Measurements from ENCODE around the gene GLS. TPM values are rescaled to one million over a fixed set of nuclear protein-coding genes. Genes with fewer than 3 reads are reported as not detected.
A peak's percentile ranks its signal among the peaks of the same experiment; 100 is the strongest.

Gene GLS
- total and polyA plus RNA-seq, 2 donors (not counting 3 experiments of a cell fraction or from before 2014, with no cell fraction given), result 49.0 to 183 TPM

- H3K4me1 ChIP-seq (ENCODE audit: control insufficient read depth, extremely low read depth, insufficient read depth, low read length), result peaks cover 61% of the 10 kb centered on the region
- no peak for TF ChIP-seq EZH2 (IDR thresholded peaks at IDR 0.05; ENCODE audit: borderline replicate concordance, low read depth, low read length, severe bottlenecking)
- no peak for TF ChIP-seq POLR2AphosphoS5 (IDR thresholded peaks at IDR 0.05; ENCODE audit: insufficient read depth, low read depth, low read length)
- TF ChIP-seq GATA2 (IDR thresholded peaks at IDR 0.05; ENCODE audit: insufficient read depth, insufficient read length, low read depth, low read length), result no peak
- H3K4me2 ChIP-seq (ENCODE audit: insufficient read depth, low read length), result peak overlapping the region; percentile 45
- H3K9ac ChIP-seq (replicated peaks; ENCODE audit: extremely low read depth, insufficient read depth, low read length), result peak overlapping the region; percentile 66
- dilution Hi-C loops (cut with MboI; ENCODE audit: extremely low pct_ligation_motif_present, low sequenced_read_pairs) (no loop called here), intact Hi-C loops (cut with micrococcal nuclease) (loop anchor here (1.0 to 5.0 kb wide), 8 partner anchors 9 to 298 kb away; partner anchors contain the start of gene STAT1)
- H4K20me1 ChIP-seq (replicated peaks; ENCODE audit: control insufficient read depth, extremely low read depth, insufficient read depth, low read length), result no peaks in the 10 kb centered on the region
- ChIA-PET CTCF (interaction anchor here (0.7 to 2.5 kb wide), 6 partner anchors 13 to 130 kb away, joined by 3 to 25 read pairs (median 6); no protein-coding TSS in a partner anchor), POLR2A (interaction anchor here (0.8 to 1.5 kb wide), 2 partner anchors 33 to 99 kb away, joined by 3 to 14 read pairs; no protein-coding TSS in a partner anchor)
- peak overlapping the region; percentile 87 for H3K27ac ChIP-seq (ENCODE audit: insufficient read depth, low read depth, low read length)
- DNase-seq (ENCODE audit: low read depth, low spot score), result no peak
- H2AFZ ChIP-seq (ENCODE audit: low read depth, low read length), result no peak overlapping the region
- BruUV-seq (replicated peaks), result TSS peak; percentile 46
- peaks cover 14 to 38% of the 10 kb centered on the region in 2 experiments for H3K36me3 ChIP-seq (ENCODE audit: control insufficient read depth in 2 of 2, extremely low read depth in 1 of 2, insufficient read depth in 2 of 2, low read length in 2 of 2)
- peak overlapping the region in 1 of 3 experiments; percentile 5 for H3K4me3 ChIP-seq (replicated peaks in 1 of 3; ENCODE audit: insufficient read depth in 1 of 3, low read depth in 1 of 3, low read length in 3 of 3)
- no peak for FAIRE-seq
- no peaks in the 10 kb centered on the region for H3K27me3 ChIP-seq (ENCODE audit: control insufficient read depth in 2 of 2, insufficient read depth in 2 of 2, low read length in 2 of 2)
- no peaks in the 10 kb centered on the region for H3K79me2 ChIP-seq (ENCODE audit: control insufficient read depth, insufficient read depth, low read length)
- no peaks in the 10 kb centered on the region for H3K9me1 ChIP-seq (replicated peaks; ENCODE audit: control insufficient read depth, extremely low read depth, insufficient read depth, low read length)
- no peaks in the 10 kb centered on the region for H3K9me3 ChIP-seq (replicated peaks; ENCODE audit: control insufficient read depth, insufficient read depth, low read length)
Measured at GRCh38 chr2:190980630-190981209, 100.1 kb downstream of the GLS start.

DNA sequence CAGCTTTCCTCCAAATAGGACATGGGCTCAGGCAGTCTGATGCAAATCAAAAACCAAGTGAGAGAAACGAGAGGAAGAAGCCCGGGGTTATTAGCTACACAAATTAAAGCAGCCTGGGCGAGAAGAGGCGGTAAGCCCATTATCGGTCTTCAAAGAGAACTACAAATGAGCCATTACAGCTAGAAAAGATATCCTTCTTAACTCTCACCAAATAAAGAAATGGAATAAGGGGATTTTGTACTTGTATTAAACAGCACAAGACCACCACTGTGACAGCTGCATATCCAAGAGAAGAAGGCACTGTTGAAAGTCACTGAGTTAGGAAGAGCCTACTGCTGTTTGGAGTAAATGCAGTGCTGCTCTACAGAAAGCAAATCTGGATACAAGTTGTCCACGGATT, 100.7 kb downstream of the GLS start:
- no TSS peak for BruUV-seq (replicated peaks)
- Histone ChIP-seq H3K27me3 (ENCODE audit: control insufficient read depth in 2 of 2, insufficient read depth in 2 of 2, low read length in 2 of 2) (no peaks in the 10 kb centered on the region), H3K4me1 (ENCODE audit: control insufficient read depth, extremely low read depth, insufficient read depth, low read length) (peaks cover 61% of the 10 kb centered on the region), H3K4me2 (ENCODE audit: insufficient read depth, low read length) (no peak overlapping the region), H2AFZ (ENCODE audit: low read depth, low read length) (no peak overlapping the region), H3K36me3 (ENCODE audit: control insufficient read depth in 2 of 2, extremely low read depth in 1 of 2, insufficient read depth in 2 of 2, low read length in 2 of 2) (peaks cover 14 to 39% of the 10 kb centered on the region in 2 experiments), H3K9ac (replicated peaks; ENCODE audit: extremely low read depth, insufficient read depth, low read length) (no peak overlapping the region), H3K9me1 (replicated peaks; ENCODE audit: control insufficient read depth, extremely low read depth, insufficient read depth, low read length) (no peaks in the 10 kb centered on the region), H3K4me3 (replicated peaks in 1 of 3; ENCODE audit: insufficient read depth in 1 of 3, low read depth in 1 of 3, low read length in 3 of 3) (no peak overlapping the region), H3K27ac (ENCODE audit: insufficient read depth, low read depth, low read length) (peak overlapping the region; percentile 87), H3K9me3 (replicated peaks; ENCODE audit: control insufficient read depth, insufficient read depth, low read length) (no peaks in the 10 kb centered on the region), H4K20me1 (replicated peaks; ENCODE audit: control insufficient read depth, extremely low read depth, insufficient read depth, low read length) (no peaks in the 10 kb centered on the region), H3K79me2 (ENCODE audit: control insufficient read depth, insufficient read depth, low read length) (no peaks in the 10 kb centered on the region)
- DNase-seq (ENCODE audit: low read depth, low spot score), result no peak
- POLR2A ChIA-PET, result no interaction called here
- TF ChIP-seq FOS (IDR thresholded peaks at IDR 0.05; ENCODE audit: borderline replicate concordance, insufficient read depth, low read length) (no peak), POLR2A (IDR thresholded peaks at IDR 0.05; ENCODE audit: low read depth, low read length) (no peak), GATA2 (IDR thresholded peaks at IDR 0.05; ENCODE audit: insufficient read depth, insufficient read length, low read depth, low read length) (no peak), JUN (IDR thresholded peaks at IDR 0.05; ENCODE audit: borderline replicate concordance, insufficient read depth, insufficient read length, low read depth) (no peak), MYC (IDR thresholded peaks at IDR 0.05; ENCODE audit: low read depth, low read length) (no peak), EZH2 (IDR thresholded peaks at IDR 0.05; ENCODE audit: borderline replicate concordance, low read depth, low read length, severe bottlenecking) (no peak), POLR2AphosphoS5 (IDR thresholded peaks at IDR 0.05; ENCODE audit: insufficient read depth, low read depth, low read length) (no peak)
- TF ChIP-seq, protein P1, sequence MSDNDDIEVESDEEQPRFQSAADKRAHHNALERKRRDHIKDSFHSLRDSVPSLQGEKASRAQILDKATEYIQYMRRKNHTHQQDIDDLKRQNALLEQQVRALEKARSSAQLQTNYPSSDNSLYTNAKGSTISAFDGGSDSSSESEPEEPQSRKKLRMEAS (IDR thresholded peaks at IDR 0.05; ENCODE audit: insufficient read depth, insufficient read length), result no peak
- TF ChIP-seq, protein P2, sequence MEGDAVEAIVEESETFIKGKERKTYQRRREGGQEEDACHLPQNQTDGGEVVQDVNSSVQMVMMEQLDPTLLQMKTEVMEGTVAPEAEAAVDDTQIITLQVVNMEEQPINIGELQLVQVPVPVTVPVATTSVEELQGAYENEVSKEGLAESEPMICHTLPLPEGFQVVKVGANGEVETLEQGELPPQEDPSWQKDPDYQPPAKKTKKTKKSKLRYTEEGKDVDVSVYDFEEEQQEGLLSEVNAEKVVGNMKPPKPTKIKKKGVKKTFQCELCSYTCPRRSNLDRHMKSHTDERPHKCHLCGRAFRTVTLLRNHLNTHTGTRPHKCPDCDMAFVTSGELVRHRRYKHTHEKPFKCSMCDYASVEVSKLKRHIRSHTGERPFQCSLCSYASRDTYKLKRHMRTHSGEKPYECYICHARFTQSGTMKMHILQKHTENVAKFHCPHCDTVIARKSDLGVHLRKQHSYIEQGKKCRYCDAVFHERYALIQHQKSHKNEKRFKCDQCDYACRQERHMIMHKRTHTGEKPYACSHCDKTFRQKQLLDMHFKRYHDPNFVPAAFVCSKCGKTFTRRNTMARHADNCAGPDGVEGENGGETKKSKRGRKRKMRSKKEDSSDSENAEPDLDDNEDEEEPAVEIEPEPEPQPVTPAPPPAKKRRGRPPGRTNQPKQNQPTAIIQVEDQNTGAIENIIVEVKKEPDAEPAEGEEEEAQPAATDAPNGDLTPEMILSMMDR (IDR thresholded peaks at IDR 0.05; ENCODE audit: extremely low read depth in 1 of 2, insufficient read depth in 1 of 2, low read depth in 1 of 2, low read length in 2 of 2), result no peak
- FAIRE-seq, result no peak
- dilution Hi-C loops (cut with MboI; ENCODE audit: extremely low pct_ligation_motif_present, low sequenced_read_pairs), result no loop called here
- CTCF ChIA-PET, result interaction anchor here (2.5 kb wide), 1 partner anchor 34 kb away, joined by 25 read pairs; no protein-coding TSS in a partner anchor
- intact Hi-C loops (cut with micrococcal nuclease), result loop anchor here (2.0 to 5.0 kb wide), 2 partner anchors 191 to 299 kb away; no protein-coding TSS in a partner anchor

Data from endothelial cell of umbilical vein (primary cell).